HepG2 (cell line): ENCODE results near the gene ACTR1A. TPM values are rescaled to one million over a fixed set of nuclear protein-coding genes. Genes with fewer than 3 reads are reported as not detected.

Experiments used
- ATAC-seq: fragments of 200-7000 bp; cut with Tn5 transposase; 3 replicates; pipeline ENCODE4 v1.9.1; 2020; ENCODE audit warnings: mild to moderate bottlenecking, moderate library complexity
- BruUV-seq: library from RNA; stranded (reverse); fragments of 400-500 nt; replicated peaks from 2 replicates; lab custom pipeline; 2021; lab: Mats Ljungman, UMichigan
- CTCF ChIA-PET: fragments of 300-600 bp; formaldehyde crosslinking; extraction: SDS; loops from one replicate; lab custom pipeline; 2021; ENCODE audit warnings: low total read pairs, inconsistent platforms, low intra/inter-chr PET ratio; lab: Yijun Ruan, JAX
- POLR2A ChIA-PET: fragments of 350-600 bp; sonication (Branson Sonifier 250); formaldehyde crosslinking; loops from one replicate; lab custom pipeline; 2020; ENCODE audit warnings: antibody characterized with exemption, inconsistent platforms; lab: Yijun Ruan, JAX
- DNase-seq: peaks from one replicate; pipeline ENCODE4 v3.0.0-alpha.2; 2015; ENCODE audit warnings: low spot score
- FAIRE-seq: peaks from 3 replicates; lab custom pipeline; 2011; peaks lifted over from hg19 to GRCh38; lab: Jason Lieb, UNC
- H2AFZ ChIP-seq: one replicate; pipeline ENCODE4 v1.6.1; 2011; ENCODE audit warnings: low read length, inconsistent platforms
- H3K27ac ChIP-seq: fragments of 300-600 bp; 3 replicates; pipeline ENCODE4 v1.8.0; 2011; ENCODE audit warnings: mixed run types, mild to moderate bottlenecking, mixed read lengths, low read length, inconsistent platforms; ENCODE audit not compliant: insufficient read depth; ENCODE audit errors: extremely low read length
- H3K27me3 ChIP-seq, 2 experiments: fragments of 200-600 bp in 1 of 2; 2 replicates in 1 of 2; 3 replicates in 1 of 2; pipeline versions ENCODE4 v1.6.0 to v1.8.0; 2011; ENCODE audit warnings: low read length in 2 of 2, mild to moderate bottlenecking in 2 of 2, moderate library complexity in 2 of 2, inconsistent platforms in 1 of 2; ENCODE audit not compliant: insufficient read depth in 2 of 2, control insufficient read depth in 1 of 2
- H3K36me3 ChIP-seq, 2 experiments: fragments of 200-600 bp in 1 of 2; replicated peaks in 1 of 2; 2 replicates in 1 of 2; 3 replicates in 1 of 2; pipeline versions ENCODE4 v1.5.1 to v1.8.0; 2011; ENCODE audit warnings: low read length in 2 of 2, inconsistent platforms in 1 of 2; ENCODE audit not compliant: insufficient read depth in 2 of 2, control insufficient read depth in 1 of 2
- H3K4me1 ChIP-seq: 2 replicates; pipeline ENCODE4 v1.5.1; 2012; ENCODE audit warnings: low read length, inconsistent platforms; ENCODE audit not compliant: insufficient read depth
- H3K4me2 ChIP-seq: 2 replicates; pipeline ENCODE4 v1.6.0; 2011; ENCODE audit warnings: low read depth, low read length, inconsistent platforms
- H3K4me3 ChIP-seq, 3 experiments: fragments of 200-600 bp in 1 of 3; sonication (generic), shearing (Covaris generic) in 1 of 3; replicated peaks in 1 of 3; 2 replicates each; pipeline ENCODE4 v1.5.1; 2011 to 2016; ENCODE audit warnings: low read length in 3 of 3, inconsistent platforms in 2 of 3, low read depth in 2 of 3, mild to moderate bottlenecking in 2 of 3, control low read depth in 1 of 3, mixed read lengths in 1 of 3; ENCODE audit not compliant: insufficient read depth in 1 of 3
- H3K79me2 ChIP-seq: one replicate; pipeline ENCODE4 v1.6.1; 2011; ENCODE audit warnings: low read length, inconsistent platforms; ENCODE audit not compliant: insufficient read depth
- H3K9ac ChIP-seq: 2 replicates; pipeline ENCODE4 v1.6.0; 2011; ENCODE audit warnings: mild to moderate bottlenecking, low read depth, low read length, inconsistent platforms; ENCODE audit not compliant: insufficient read depth
- H3K9me3 ChIP-seq: 2 replicates; pipeline ENCODE4 v1.5.1; 2012; ENCODE audit warnings: mild to moderate bottlenecking, low read length
- H4K20me1 ChIP-seq: 2 replicates; pipeline ENCODE4 v1.6.0; 2011; ENCODE audit warnings: inconsistent platforms, mild to moderate bottlenecking, low read length, moderate library complexity; ENCODE audit not compliant: insufficient read depth
- ATF5 ChIP-seq: sonication (generic); formaldehyde crosslinking; IDR thresholded peaks from 2 replicates; pipeline ENCODE4 v1.4.0; 2020; ENCODE audit warnings: mild to moderate bottlenecking, low read depth, missing genetic modification reagents
- ETS1 ChIP-seq: sonication (generic); formaldehyde crosslinking; IDR thresholded peaks from 2 replicates; pipeline ENCODE4 v1.4.0; 2020; ENCODE audit warnings: missing genetic modification reagents
- GATAD1 ChIP-seq: IDR thresholded peaks from 2 replicates; pipeline ENCODE4 v1.6.1; 2016; ENCODE audit warnings: missing genetic modification reagents, missing compliant biosample characterization
- NR3C1 ChIP-seq: sonication (generic); formaldehyde crosslinking; IDR thresholded peaks from 2 replicates; pipeline ENCODE4 v1.4.0; 2020; ENCODE audit warnings: missing genetic modification reagents
- PRDM15 ChIP-seq: sonication (generic); formaldehyde crosslinking; IDR thresholded peaks from 2 replicates; pipeline ENCODE4 v1.4.0; 2020; ENCODE audit warnings: missing genetic modification reagents
- TAF1 ChIP-seq: sonication (generic); formaldehyde crosslinking; IDR thresholded peaks from 2 replicates; pipeline ENCODE4 v1.4.0; 2020; ENCODE audit warnings: missing genetic modification reagents
- ZNF136 ChIP-seq: sonication (generic); formaldehyde crosslinking; IDR thresholded peaks from 2 replicates; pipeline ENCODE4 v1.8.1; 2022; ENCODE audit warnings: low read depth, mild to moderate bottlenecking, moderate library complexity, missing genetic modification reagents
- ZNF441 ChIP-seq: sonication (generic); formaldehyde crosslinking; IDR thresholded peaks from 2 replicates; pipeline ENCODE4 v1.7.0; 2021; ENCODE audit warnings: missing genetic modification reagents, borderline replicate concordance
- ZUFSP ChIP-seq: sonication (generic); formaldehyde crosslinking; IDR thresholded peaks from 2 replicates; pipeline ENCODE4 v1.9.0; 2021; ENCODE audit warnings: missing genetic modification reagents, mild to moderate bottlenecking, borderline replicate concordance
- WGBS: methylation state at CpG from one replicate; pipeline ENCODE4 v1.1.6; 2017; ENCODE audit warnings: low lambda C conversion rate; 5-methylcytosine and 5-hydroxymethylcytosine counted together
- in situ Hi-C: cut with HindIII; loops from 2 replicates; pipeline ENCODE4 v1.10.0; 2017; ENCODE audit warnings: low pct_unique_long_range_greater_than_20kb; ENCODE audit not compliant: extremely low pct_ligation_motif_present
- intact Hi-C: fragments of 100-400 bp; cut with micrococcal nuclease; formaldehyde crosslinking; loops from one replicate; pipeline ENCODE4 v1.10.0; 2022; ENCODE audit not compliant: unreplicated experiment
- polyA plus RNA-seq, 8 experiments: library from polyadenylated mRNA; depleted of rRNA in 3 of 8; stranded (reverse) in 7 of 8; unstranded in 1 of 8; fragments of >200 nt; fragmentation: Illumina TruSeq in 4 of 8; extraction: Trizol in 4 of 8; gene quantifications; 2 replicates each; pipeline versions ENCODE4 v1.2.1 to v1.2.3, GENCODE V29; 2011 to 2016; ENCODE audit warnings: low read depth in 4 of 8, missing spikeins in 1 of 8, mixed read lengths in 1 of 8; ENCODE audit not compliant: insufficient read depth in 1 of 8
- total RNA-seq, 5 experiments: library from RNA; depleted of rRNA; stranded (reverse); fragments of >200 nt; fragmentation: Illumina TruSeq; extraction: Trizol; gene quantifications; 2 replicates each; pipeline ENCODE4 v1.2.3, GENCODE V29; 2016; ENCODE audit warnings: low read depth in 1 of 5
- TF ChIP-seq, protein P1 (sequence below): sonication (generic); formaldehyde crosslinking; IDR thresholded peaks from 2 replicates; pipeline ENCODE4 v1.8.1; 2023; ENCODE audit warnings: missing genetic modification reagents, inconsistent platforms, borderline replicate concordance
- TF ChIP-seq, protein P2 (sequence below): sonication (generic); formaldehyde crosslinking; IDR thresholded peaks from 2 replicates; pipeline ENCODE4 v1.5.0; 2020; ENCODE audit warnings: missing genetic modification reagents
- TF ChIP-seq, protein P3 (sequence below): sonication (generic); formaldehyde crosslinking; IDR thresholded peaks from 2 replicates; pipeline ENCODE4 v1.4.0; 2020; ENCODE audit warnings: low read depth, mild to moderate bottlenecking, missing genetic modification reagents

Gene ACTR1A
- total and polyA plus RNA-seq, 2 of the 13 experiments (the other 11 are each of a cell fraction or from before 2014, with no cell fraction given) = 59.6 to 62.8 TPM

DNA sequence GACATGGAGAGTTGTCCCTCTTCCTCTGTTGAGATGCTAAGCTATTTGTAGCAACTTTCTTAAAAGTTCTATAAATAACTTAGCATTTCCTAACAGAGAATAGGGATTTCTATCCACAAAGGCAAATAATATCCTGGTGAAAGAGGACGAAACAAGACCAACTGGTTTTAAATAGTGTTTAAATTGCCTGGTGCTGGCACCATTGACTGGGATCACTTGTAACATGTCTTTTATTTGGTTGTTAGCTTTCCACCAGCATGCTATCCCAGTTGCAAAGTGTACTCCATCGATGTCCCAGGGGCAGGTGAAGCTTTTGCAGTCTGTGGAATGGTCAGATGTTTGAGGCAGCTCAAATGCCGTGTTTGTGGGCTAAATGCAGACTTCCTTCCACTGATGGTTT, 5.0 kb upstream of the ACTR1A start:
- ATAC-seq (no peak), FAIRE-seq (no peak), DNase-seq (no peak)
- ChIA-PET POLR2A (no interaction called here), CTCF (no interaction called here)
- in situ Hi-C loops = no loop called here
- intact Hi-C loops = loop anchor here (10.0 kb wide), 1 partner anchor 693 kb away; the partner anchor contains the start of gene OGA
- WGBS = 95% methylated on average over 3 of the region's 3 CpGs
- Histone ChIP-seq H2AFZ (no peak overlapping the region), H3K27me3 (no peaks in the 10 kb centered on the region; a peak in 1 of 5 replicates), H3K4me3 (no peak overlapping the region), H3K9me3 (no peaks in the 10 kb centered on the region), H3K79me2 (peaks cover 28% of the 10 kb centered on the region), H3K36me3 (peaks cover 5 to 31% of the 10 kb centered on the region in 2 experiments; a peak in 3 of 5 replicates), H4K20me1 (0 out of 2 replicates have a peak, but pooled peaks cover 3% of the 10 kb centered on the region), H3K4me2 (no peak overlapping the region), H3K4me1 (peaks cover 34% of the 10 kb centered on the region), H3K27ac (no peak overlapping the region), H3K9ac (no peak overlapping the region)
- BruUV-seq = no TSS peak
- no peak for TF ChIP-seq GATAD1 (CRISPR knock-in tag)
- TF ChIP-seq ATF5 (CRISPR knock-in tag) = no peak
- TF ChIP-seq ETS1 (CRISPR knock-in tag) = no peak
- no peak for TF ChIP-seq TAF1 (CRISPR knock-in tag)
- TF ChIP-seq, protein P1, sequence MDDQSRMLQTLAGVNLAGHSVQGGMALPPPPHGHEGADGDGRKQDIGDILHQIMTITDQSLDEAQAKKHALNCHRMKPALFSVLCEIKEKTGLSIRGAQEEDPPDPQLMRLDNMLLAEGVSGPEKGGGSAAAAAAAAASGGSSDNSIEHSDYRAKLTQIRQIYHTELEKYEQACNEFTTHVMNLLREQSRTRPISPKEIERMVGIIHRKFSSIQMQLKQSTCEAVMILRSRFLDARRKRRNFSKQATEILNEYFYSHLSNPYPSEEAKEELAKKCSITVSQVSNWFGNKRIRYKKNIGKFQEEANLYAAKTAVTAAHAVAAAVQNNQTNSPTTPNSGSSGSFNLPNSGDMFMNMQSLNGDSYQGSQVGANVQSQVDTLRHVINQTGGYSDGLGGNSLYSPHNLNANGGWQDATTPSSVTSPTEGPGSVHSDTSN = no peak
- TF ChIP-seq, protein P2, sequence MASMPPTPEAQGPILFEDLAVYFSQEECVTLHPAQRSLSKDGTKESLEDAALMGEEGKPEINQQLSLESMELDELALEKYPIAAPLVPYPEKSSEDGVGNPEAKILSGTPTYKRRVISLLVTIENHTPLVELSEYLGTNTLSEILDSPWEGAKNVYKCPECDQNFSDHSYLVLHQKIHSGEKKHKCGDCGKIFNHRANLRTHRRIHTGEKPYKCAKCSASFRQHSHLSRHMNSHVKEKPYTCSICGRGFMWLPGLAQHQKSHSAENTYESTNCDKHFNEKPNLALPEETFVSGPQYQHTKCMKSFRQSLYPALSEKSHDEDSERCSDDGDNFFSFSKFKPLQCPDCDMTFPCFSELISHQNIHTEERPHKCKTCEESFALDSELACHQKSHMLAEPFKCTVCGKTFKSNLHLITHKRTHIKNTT (CRISPR knock-in tag) = no peak
- no peak for TF ChIP-seq ZNF136 (CRISPR knock-in tag)
- TF ChIP-seq PRDM15 = no peak
- TF ChIP-seq, protein P3, sequence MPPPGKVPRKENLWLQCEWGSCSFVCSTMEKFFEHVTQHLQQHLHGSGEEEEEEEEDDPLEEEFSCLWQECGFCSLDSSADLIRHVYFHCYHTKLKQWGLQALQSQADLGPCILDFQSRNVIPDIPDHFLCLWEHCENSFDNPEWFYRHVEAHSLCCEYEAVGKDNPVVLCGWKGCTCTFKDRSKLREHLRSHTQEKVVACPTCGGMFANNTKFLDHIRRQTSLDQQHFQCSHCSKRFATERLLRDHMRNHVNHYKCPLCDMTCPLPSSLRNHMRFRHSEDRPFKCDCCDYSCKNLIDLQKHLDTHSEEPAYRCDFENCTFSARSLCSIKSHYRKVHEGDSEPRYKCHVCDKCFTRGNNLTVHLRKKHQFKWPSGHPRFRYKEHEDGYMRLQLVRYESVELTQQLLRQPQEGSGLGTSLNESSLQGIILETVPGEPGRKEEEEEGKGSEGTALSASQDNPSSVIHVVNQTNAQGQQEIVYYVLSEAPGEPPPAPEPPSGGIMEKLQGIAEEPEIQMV = no peak
- TF ChIP-seq ZUFSP (CRISPR knock-in tag) = no peak
- TF ChIP-seq NR3C1 (CRISPR knock-in tag) = no peak
- TF ChIP-seq ZNF441 = no peak
